Natural killer cell treated with Interleukin-12 subunit alpha and Interleukin-12 subunit beta and Interleukin-15 and Interleukin-18, amount 100 ng/mL, for 72 hours (primary cell): ENCODE data around the gene HTRA1. TPM values are rescaled to one million over a fixed set of nuclear protein-coding genes. Genes with fewer than 3 reads are reported as not detected.

Source experiments
- ATAC-seq, 2 donors: fragments of 150-1000 bp; cut with Tn5 transposase in 1 of 2; sonication (Bioruptor Pico), chemical (Tn5 transposase) in 1 of 2; 2 replicates each; pipeline ENCODE4 v1.10.0; 2021
- DNase-seq: peaks from one replicate; pipeline ENCODE4 v3.0.0; 2022; ENCODE audit warnings: low spot score
- H3K27ac Mint-ChIP-seq, 2 donors: 1 replicate in 1 of 2; 2 replicates in 1 of 2; pipeline ENCODE4 v1.8.0; 2022; ENCODE audit warnings: mixed read lengths in 2 of 2, mild to moderate bottlenecking in 1 of 2, moderate library complexity in 1 of 2
- H3K27me3 Mint-ChIP-seq, 2 donors: 1 replicate in 1 of 2; 2 replicates in 1 of 2; pipeline ENCODE4 v1.8.0; 2022; ENCODE audit warnings: mixed read lengths in 2 of 2
- H3K36me3 Mint-ChIP-seq: one replicate; pipeline ENCODE4 v1.8.0; 2022; ENCODE audit warnings: mixed read lengths
- H3K4me1 Mint-ChIP-seq, 2 donors: 1 replicate in 1 of 2; 2 replicates in 1 of 2; pipeline ENCODE4 v1.8.0; 2022; ENCODE audit warnings: low read depth in 2 of 2, mixed read lengths in 2 of 2, mild to moderate bottlenecking in 1 of 2
- H3K4me3 Mint-ChIP-seq: one replicate; pipeline ENCODE4 v1.8.0; 2022; ENCODE audit warnings: mixed read lengths
- H3K9me3 Mint-ChIP-seq: 2 replicates; pipeline ENCODE4 v1.8.0; 2022; ENCODE audit warnings: mixed read lengths
- total RNA-seq, 2 donors: library from RNA; stranded (reverse); gene quantifications; one replicate each; pipeline ENCODE4 v1.2.3, GENCODE V29; 2022

Gene HTRA1
- not detected for total RNA-seq

- Mint-ChIP-seq H3K27me3 (peaks cover 48 to 67% of the 10 kb centered on the region in 2 donors), H3K27ac (no peak within 1 kb of the TSS), H3K36me3 (no peaks in the 10 kb centered on the region), H3K4me3 (peak within 1 kb of the TSS; percentile 74), H3K9me3 (no peaks in the 10 kb centered on the region), H3K4me1 (peaks cover 0 to 6% of the 10 kb centered on the region in 2 donors)
- DNase-seq (no peak), ATAC-seq (peak in 1 of 2 donors; percentile 57)
These were observed at the start of gene HTRA1 for GRCh38 chr10:122461367-122461728. Gene HTRA1, plus strand, starts transcription at chr10:122461553. Its CDS starts 100 bp downstream, at chr10:122461653.

GRCh38 chr10:122413327-122413726 lies 48.0 kb upstream of the HTRA1 start:
- Mint-ChIP-seq H3K4me3 (no peak overlapping the region), H3K4me1 (peaks cover 21 to 27% of the 10 kb centered on the region in 2 donors), H3K36me3 (no peaks in the 10 kb centered on the region), H3K9me3 (no peaks in the 10 kb centered on the region), H3K27ac (no peak overlapping the region), H3K27me3 (no peaks in the 10 kb centered on the region)
- ATAC-seq = no peak
- no peak for DNase-seq

- Mint-ChIP-seq H3K36me3 (peaks cover 5% of the 10 kb centered on the region), H3K27ac (peak overlapping the region; percentile 78 to 89), H3K27me3 (no peaks in the 10 kb centered on the region), H3K9me3 (no peaks in the 10 kb centered on the region), H3K4me3 (peak overlapping the region; percentile 69), H3K4me1 (peaks cover 50 to 54% of the 10 kb centered on the region in 2 donors)
- DNase-seq (no peak), ATAC-seq (no peak)
These were observed 43.7 kb upstream of the HTRA1 start for GRCh38 chr10:122417667-122418066.

- peaks cover 56 to 62% of the 10 kb centered on the region in 2 donors for H3K4me1 Mint-ChIP-seq
- no peak for DNase-seq
- no peak overlapping the region for H3K27ac Mint-ChIP-seq
- no peaks in the 10 kb centered on the region for H3K9me3 Mint-ChIP-seq
- H3K36me3 Mint-ChIP-seq = peaks cover 5% of the 10 kb centered on the region
- no peak for ATAC-seq
- H3K4me3 Mint-ChIP-seq = no peak overlapping the region
- no peaks in the 10 kb centered on the region for H3K27me3 Mint-ChIP-seq
These were observed 42.3 kb upstream of the HTRA1 start for GRCh38 chr10:122419016-122419415.

GRCh38 chr10:122419876-122420623 lies 41.3 kb upstream of the HTRA1 start:
- Mint-ChIP-seq H3K4me3 (peak overlapping the region; percentile 66), H3K36me3 (peaks cover 5% of the 10 kb centered on the region), H3K27ac (peak overlapping the region; percentile 62 to 89), H3K4me1 (peaks cover 56 to 62% of the 10 kb centered on the region in 2 donors), H3K9me3 (no peaks in the 10 kb centered on the region), H3K27me3 (no peaks in the 10 kb centered on the region)
- ATAC-seq (no peak), DNase-seq (no peak)

GRCh38 chr10:122420624-122421007 lies 40.7 kb upstream of the HTRA1 start:
- H3K27ac Mint-ChIP-seq = peak overlapping the region; percentile 62 to 89

GRCh38 chr10:122421054-122421625 lies 40.2 kb upstream of the HTRA1 start:
- Mint-ChIP-seq H3K4me1 (peaks cover 55 to 61% of the 10 kb centered on the region in 2 donors), H3K9me3 (no peaks in the 10 kb centered on the region), H3K27ac (peak overlapping the region; percentile 62 to 89), H3K27me3 (no peaks in the 10 kb centered on the region), H3K36me3 (peaks cover 5% of the 10 kb centered on the region), H3K4me3 (peak overlapping the region; percentile 66)
- DNase-seq (no peak), ATAC-seq (no peak)

More at GRCh38 chr10:122420624-122421007, 40.7 kb upstream of the HTRA1 start:
- Mint-ChIP-seq H3K9me3 (no peaks in the 10 kb centered on the region), H3K36me3 (peaks cover 5% of the 10 kb centered on the region), H3K27me3 (no peaks in the 10 kb centered on the region), H3K4me3 (peak overlapping the region; percentile 66), H3K4me1 (peaks cover 56 to 62% of the 10 kb centered on the region in 2 donors)
- ATAC-seq (no peak), DNase-seq (no peak)

- Mint-ChIP-seq H3K27ac (peak overlapping the region; percentile 62 to 89), H3K36me3 (peaks cover 5% of the 10 kb centered on the region), H3K27me3 (no peaks in the 10 kb centered on the region), H3K4me1 (peaks cover 52 to 56% of the 10 kb centered on the region in 2 donors), H3K4me3 (peak overlapping the region; percentile 53), H3K9me3 (no peaks in the 10 kb centered on the region)
- DNase-seq = no peak
- ATAC-seq = no peak
These were observed 39.6 kb upstream of the HTRA1 start for GRCh38 chr10:122421742-122422141.

GRCh38 chr10:122422266-122422989 lies 38.9 kb upstream of the HTRA1 start:
- peak overlapping the region; percentile 53 for H3K4me3 Mint-ChIP-seq
- no peaks in the 10 kb centered on the region for H3K27me3 Mint-ChIP-seq
- H3K36me3 Mint-ChIP-seq = peaks cover 5% of the 10 kb centered on the region
- peak overlapping the region; percentile 62 to 89 for H3K27ac Mint-ChIP-seq
- DNase-seq (peak; percentile 67), ATAC-seq (peak; percentile 94 to 95)
- no peaks in the 10 kb centered on the region for H3K9me3 Mint-ChIP-seq
- H3K4me1 Mint-ChIP-seq = peaks cover 52 to 54% of the 10 kb centered on the region in 2 donors

- H3K9me3 Mint-ChIP-seq = no peaks in the 10 kb centered on the region
- H3K4me3 Mint-ChIP-seq = no peak overlapping the region
- no peak for ATAC-seq
- peaks cover 41 to 45% of the 10 kb centered on the region in 2 donors for H3K4me1 Mint-ChIP-seq
- no peak for DNase-seq
- H3K27ac Mint-ChIP-seq = peak overlapping the region in 1 of 2 donors; percentile 75
- H3K36me3 Mint-ChIP-seq = peaks cover 5% of the 10 kb centered on the region
- no peaks in the 10 kb centered on the region for H3K27me3 Mint-ChIP-seq
These were observed 37.3 kb upstream of the HTRA1 start for GRCh38 chr10:122424059-122424458.

GRCh38 chr10:122426829-122427228 lies 34.5 kb upstream of the HTRA1 start:
- no peak for ATAC-seq
- Mint-ChIP-seq H3K9me3 (no peaks in the 10 kb centered on the region), H3K4me3 (peak overlapping the region; percentile 30), H3K4me1 (peaks cover 26 to 27% of the 10 kb centered on the region in 2 donors), H3K36me3 (no peaks in the 10 kb centered on the region), H3K27me3 (no peaks in the 10 kb centered on the region), H3K27ac (peak overlapping the region; percentile 40 to 82)
- DNase-seq = no peak

GRCh38 chr10:122427280-122427679 lies 34.1 kb upstream of the HTRA1 start:
- no peaks in the 10 kb centered on the region for H3K9me3 Mint-ChIP-seq
- H3K27me3 Mint-ChIP-seq = no peaks in the 10 kb centered on the region
- H3K4me1 Mint-ChIP-seq = peaks cover 22 to 23% of the 10 kb centered on the region in 2 donors
- DNase-seq (no peak), ATAC-seq (no peak)
- peak overlapping the region; percentile 40 to 82 for H3K27ac Mint-ChIP-seq
- H3K36me3 Mint-ChIP-seq = no peaks in the 10 kb centered on the region
- peak overlapping the region; percentile 30 for H3K4me3 Mint-ChIP-seq

- H3K4me3 Mint-ChIP-seq = no peak overlapping the region
- H3K27me3 Mint-ChIP-seq = no peaks in the 10 kb centered on the region
- H3K4me1 Mint-ChIP-seq = no peaks in the 10 kb centered on the region
- no peaks in the 10 kb centered on the region for H3K9me3 Mint-ChIP-seq
- no peak overlapping the region for H3K27ac Mint-ChIP-seq
- DNase-seq = no peak
- no peaks in the 10 kb centered on the region for H3K36me3 Mint-ChIP-seq
- no peak for ATAC-seq
These were observed 26.0 kb upstream of the HTRA1 start for GRCh38 chr10:122435212-122435827.
